Thyroid gland (tissue), 4 donors: ENCODE results near the gene TOGARAM2.

Experiments used
- POLR2A ChIP-seq, 2 donors: fragments of 450-650 bp; IDR thresholded peaks; one replicate each; pipeline ENCODE4 v1.6.1; 2017; ENCODE audit warnings: antibody characterized with exemption in 2 of 2, mild to moderate bottlenecking in 2 of 2, moderate library complexity in 1 of 2
- TF ChIP-seq, protein P1 (sequence below), 6 experiments: fragments of 200-600 bp in 3 of 6; fragments of 450-650 bp in 3 of 6; sonication (generic) in 3 of 6; IDR thresholded peaks; one replicate each; pipeline ENCODE4 v1.5.1; 2016 to 2019; ENCODE audit warnings: antibody characterized with exemption in 6 of 6, mild to moderate bottlenecking in 2 of 6, inconsistent platforms in 1 of 6, moderate library complexity in 1 of 6

DNA sequence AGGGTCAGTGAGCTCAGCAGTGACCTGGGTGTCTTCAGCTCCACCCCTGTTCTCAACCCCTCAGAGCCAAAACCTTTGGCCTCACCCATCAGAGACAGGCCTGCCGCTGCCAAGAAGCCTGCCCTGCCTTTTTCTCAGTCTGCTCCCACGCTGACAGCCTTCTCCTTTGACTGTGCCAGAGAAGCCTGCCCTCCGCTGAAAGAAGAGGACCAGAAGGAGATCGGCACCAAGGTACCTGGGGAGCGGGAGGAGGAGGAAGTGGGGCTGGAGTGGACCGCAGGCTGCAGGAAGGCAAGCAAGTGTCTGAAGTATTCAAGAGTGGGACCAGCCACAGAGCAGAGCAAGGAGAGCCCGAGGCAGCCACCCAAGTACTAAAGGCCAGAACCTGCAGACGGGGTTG is 33.2 kb downstream of the TOGARAM2 start:
- TF ChIP-seq, protein P1, sequence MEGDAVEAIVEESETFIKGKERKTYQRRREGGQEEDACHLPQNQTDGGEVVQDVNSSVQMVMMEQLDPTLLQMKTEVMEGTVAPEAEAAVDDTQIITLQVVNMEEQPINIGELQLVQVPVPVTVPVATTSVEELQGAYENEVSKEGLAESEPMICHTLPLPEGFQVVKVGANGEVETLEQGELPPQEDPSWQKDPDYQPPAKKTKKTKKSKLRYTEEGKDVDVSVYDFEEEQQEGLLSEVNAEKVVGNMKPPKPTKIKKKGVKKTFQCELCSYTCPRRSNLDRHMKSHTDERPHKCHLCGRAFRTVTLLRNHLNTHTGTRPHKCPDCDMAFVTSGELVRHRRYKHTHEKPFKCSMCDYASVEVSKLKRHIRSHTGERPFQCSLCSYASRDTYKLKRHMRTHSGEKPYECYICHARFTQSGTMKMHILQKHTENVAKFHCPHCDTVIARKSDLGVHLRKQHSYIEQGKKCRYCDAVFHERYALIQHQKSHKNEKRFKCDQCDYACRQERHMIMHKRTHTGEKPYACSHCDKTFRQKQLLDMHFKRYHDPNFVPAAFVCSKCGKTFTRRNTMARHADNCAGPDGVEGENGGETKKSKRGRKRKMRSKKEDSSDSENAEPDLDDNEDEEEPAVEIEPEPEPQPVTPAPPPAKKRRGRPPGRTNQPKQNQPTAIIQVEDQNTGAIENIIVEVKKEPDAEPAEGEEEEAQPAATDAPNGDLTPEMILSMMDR (IDR thresholded peaks at IDR 0.05): no peak
- TF ChIP-seq POLR2A (IDR thresholded peaks at IDR 0.05): no peak
